HG03432 (cell line): Measurements from ENCODE around the gene LIN54.
A peak's percentile ranks its signal among the peaks of the same experiment; 100 is the strongest.

ENCODE experiments used
- ATAC-seq: cut with Tn5 transposase; IDR thresholded peaks from one replicate; pipeline ENCODE4 v1.9.1; 2021; ENCODE audit warnings: mild to moderate bottlenecking, moderate library complexity; ENCODE audit not compliant: unreplicated experiment

The LIN54 gene

GRCh38 chr4:82896755-82897154 is 113.9 kb downstream of the LIN54 start:
- ATAC-seq: no peak

DNA sequence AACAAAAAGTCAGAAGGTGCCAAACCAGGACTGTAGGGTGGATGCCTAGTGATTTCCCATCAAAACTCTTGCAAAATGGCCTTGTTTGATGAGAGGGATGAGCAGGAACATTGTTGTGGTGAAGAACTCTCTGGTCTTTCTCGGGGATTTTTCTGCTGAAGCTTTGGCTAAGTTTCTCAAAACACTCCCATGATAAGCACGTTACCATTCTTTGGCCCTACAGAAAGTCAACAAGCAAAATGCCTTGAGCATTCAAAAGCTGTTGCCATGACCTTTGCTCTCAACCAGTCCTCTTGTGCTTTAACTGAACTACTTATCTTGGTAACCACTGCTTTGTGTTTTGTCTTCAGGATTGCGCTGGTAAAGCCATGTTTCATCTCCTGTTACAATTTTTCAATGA is 116.7 kb downstream of the LIN54 start:
- no peak for ATAC-seq

- no peak for ATAC-seq
Measured at GRCh38 chr4:82892467-82892802, 118.2 kb downstream of the LIN54 start.

GRCh38 chr4:82891707-82892466 is 118.7 kb downstream of the LIN54 start:
- no peak for ATAC-seq

DNA sequence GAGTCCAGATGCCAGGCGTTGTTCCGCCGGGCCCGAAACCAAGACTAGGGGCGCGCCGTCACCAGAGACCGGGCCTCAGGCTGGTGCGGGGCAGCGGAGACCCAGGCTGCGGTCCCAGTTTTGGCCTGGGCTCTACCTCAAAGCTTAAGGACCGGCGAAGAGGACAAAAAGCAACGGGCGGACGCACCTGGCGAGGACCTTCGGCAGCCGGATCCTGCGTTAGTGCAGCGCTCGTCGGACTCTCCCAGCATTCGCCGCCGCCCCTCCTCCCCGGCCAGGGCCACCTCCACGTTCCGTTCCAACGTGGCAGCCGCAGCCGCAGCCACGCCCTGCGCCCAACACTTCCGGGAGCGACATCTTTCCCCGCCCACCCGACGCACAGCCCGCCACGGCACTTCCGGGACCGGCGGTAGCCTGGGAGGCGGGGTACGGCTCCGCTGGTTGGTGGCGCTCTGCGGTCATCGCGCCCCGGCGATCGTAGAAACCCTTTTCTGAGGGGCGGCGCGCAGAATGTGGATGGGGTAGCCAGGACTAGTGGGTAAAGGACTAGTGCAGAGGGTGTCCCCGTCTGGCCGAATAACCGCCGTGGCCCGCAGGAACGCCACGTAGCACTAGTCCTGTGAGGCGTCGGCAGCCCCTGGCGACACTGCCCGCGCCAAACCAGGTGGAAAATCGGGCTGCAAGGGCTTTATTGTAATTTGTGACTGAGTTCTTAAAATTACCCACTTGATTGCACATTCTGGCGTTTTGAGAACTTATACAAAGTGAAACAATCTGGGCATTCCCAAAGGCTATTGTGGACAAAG is 119.5 kb downstream of the LIN54 start, which contains the start of gene SEC31A:
Gene SEC31A, minus strand, starts transcription at position 253 of the 806 bp plus-strand sequence. CDS start 9,217 bp downstream, outside the sequence.
- ATAC-seq: peak; percentile 96

GRCh38 chr4:82890528-82890900 is 120.1 kb downstream of the LIN54 start:
- no peak for ATAC-seq

DNA sequence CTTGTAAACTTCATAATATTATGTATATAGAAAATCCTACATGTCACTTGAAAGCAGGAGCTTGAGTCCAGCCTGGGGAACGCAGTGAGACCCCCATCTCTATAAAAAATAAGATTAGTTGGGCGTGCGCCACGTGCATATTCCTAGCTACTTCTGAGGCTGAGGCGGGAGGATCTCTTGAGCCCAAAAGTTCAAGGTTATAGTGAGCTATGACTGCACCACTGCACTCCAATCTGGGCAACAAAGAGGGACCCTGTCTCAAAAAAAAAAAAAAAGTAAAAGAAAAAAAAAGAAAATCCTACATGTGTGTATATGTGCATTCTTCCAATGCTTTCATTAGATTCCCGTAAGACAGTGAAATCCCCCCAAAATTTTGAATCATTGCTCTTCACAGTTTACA is 121.3 kb downstream of the LIN54 start:
- ATAC-seq: no peak

- ATAC-seq: no peak
Measured at GRCh38 chr4:82886147-82886942, 124.3 kb downstream of the LIN54 start.

- no peak for ATAC-seq
Measured at GRCh38 chr4:82885410-82885809, 125.2 kb downstream of the LIN54 start.
